ENCODE results near the gene CHP2.
"Not testable (repeated sequence)": the region's sequence is repeated elsewhere in the genome, so short reads cannot be mapped to it uniquely, and the experiment has no call there.

CHP2 gene

DNA sequence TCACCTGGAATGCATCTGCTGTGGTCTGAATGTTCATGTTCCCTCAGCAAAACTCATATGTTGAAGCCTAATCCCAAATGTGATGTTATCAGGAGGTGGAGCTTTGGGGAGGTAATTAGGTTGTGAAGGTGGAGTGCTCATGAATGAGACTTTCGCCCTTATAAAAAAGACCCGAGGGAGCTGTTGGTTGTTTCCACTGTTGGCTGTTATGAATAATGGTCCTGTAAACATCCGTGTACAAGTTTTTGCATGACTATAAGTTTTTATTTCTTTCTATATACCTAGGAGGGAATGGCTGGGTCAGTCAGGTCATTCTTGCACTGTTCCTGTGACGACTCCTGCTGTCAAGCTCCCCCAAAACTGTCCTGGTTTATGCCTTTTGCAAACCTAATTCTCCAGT, 9.6 kb upstream of the CHP2 start:
- no peak for DNase-seq (ENCODE audit: low read depth in 2 of 2)

DNA sequence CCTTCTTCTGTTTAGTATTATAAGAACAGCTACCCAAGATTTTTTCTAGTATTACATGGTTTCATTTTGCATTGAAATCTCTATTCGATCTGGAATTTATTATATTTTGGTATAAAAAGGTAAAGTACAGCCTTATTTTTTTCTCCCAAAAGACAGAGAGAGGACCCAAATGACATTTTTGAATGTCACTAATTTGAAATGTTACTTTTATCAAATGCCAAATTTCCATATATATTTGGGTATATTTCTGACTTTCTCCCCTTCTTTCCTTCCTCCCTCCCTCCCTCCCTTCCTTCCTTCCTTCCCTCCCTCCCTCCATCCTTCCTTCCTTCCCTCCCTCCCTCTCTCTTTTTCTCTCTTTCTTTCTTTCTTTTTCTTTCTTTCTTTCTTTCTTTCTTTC, 6.2 kb upstream of the CHP2 start:
- DNase-seq (ENCODE audit: low read depth in 2 of 2): no peak

DNA sequence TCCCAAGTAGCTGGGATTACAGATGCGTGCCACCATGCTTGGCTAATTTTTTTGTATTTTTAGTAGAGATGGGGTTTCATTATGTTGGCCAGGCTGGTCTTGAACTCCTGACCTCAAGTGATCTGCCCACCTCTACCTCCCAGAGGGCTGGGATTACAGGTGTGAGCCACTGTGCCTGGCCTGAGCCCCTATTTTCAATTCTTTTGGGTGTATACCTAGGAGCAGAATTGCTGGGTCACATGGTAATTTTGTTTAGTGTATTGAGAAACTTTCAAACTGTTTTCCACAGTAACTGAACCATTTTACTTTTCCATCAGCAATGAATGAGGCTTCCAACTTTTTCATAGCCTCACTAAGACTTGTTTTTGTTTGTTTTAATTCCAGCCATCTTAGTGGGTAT, 3.8 kb upstream of the CHP2 start:
- not testable (repeated sequence) for DNase-seq (ENCODE audit: low read depth in 2 of 2)

DNA sequence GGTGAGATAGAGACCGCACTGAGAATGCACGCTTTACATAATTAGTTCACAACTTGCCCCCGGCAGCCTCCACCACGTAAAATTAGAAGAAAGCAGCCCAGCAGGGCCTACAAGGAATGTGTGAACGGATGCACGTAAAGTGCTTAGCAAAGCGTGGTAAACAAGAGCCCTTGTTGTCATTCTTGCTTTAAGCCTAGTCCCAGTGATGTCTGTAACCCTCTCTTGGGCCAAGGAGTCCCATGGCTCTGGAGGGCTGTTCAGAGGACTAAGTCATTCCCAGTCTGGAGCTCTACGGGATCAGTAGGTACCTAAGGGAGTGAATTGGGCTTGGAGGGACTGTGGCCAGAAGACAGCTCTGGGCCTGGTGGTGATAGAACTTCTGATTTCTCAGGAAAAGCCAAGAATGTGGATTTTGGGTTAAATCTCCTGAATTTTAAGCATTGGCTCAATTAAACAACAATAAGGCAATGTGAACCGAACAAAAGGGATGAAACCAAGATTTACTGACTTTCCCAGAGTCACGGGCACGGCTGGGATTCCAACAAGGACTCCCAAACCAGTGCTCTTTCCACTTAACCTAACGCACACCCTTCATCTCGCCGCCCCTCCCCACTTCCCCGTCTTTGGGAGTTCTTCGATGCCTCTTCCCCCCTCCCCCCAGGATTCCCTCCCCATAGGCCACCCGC, 775 bp upstream of the CHP2 start:
- no peak for DNase-seq (ENCODE audit: low read depth in 2 of 2)

DNA sequence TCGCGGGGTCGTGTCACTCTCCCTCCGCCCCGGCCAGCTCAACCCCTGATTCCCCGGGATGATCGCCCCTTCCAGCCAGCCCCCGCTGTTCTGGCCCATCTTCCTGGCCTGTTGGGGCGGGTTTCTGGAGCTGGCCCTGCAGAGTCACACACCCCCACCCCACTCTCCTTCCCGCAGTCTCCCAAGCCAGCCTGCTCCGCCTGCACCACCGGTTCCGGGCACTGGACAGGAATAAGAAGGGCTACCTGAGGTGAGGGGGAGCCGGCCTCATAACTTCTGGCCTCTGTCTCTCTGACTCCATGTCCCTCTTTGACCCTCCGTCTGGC, 621 bp downstream of the CHP2 start:
- DNase-seq (ENCODE audit: low read depth in 2 of 2): no peak

DNA sequence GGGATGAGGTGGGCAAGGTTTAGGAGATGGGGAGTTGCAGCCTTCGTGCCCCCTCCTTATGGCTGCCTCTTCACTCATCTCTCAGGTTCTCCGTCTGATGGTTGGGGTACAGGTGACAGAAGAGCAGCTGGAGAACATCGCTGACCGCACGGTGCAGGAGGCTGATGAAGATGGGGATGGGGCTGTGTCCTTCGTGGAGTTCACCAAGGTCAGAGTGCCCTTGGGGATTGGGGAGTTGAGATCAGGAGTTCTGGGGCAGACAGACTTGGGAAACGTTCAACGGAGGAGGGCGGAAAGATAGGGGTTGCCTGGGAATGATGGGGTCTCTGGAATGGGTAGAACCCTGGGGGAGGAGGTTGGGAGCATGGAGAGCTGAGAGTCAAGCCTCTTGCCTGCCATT, 2.3 kb downstream of the CHP2 start:
- DNase-seq (ENCODE audit: low read depth in 2 of 2): no peak

DNA sequence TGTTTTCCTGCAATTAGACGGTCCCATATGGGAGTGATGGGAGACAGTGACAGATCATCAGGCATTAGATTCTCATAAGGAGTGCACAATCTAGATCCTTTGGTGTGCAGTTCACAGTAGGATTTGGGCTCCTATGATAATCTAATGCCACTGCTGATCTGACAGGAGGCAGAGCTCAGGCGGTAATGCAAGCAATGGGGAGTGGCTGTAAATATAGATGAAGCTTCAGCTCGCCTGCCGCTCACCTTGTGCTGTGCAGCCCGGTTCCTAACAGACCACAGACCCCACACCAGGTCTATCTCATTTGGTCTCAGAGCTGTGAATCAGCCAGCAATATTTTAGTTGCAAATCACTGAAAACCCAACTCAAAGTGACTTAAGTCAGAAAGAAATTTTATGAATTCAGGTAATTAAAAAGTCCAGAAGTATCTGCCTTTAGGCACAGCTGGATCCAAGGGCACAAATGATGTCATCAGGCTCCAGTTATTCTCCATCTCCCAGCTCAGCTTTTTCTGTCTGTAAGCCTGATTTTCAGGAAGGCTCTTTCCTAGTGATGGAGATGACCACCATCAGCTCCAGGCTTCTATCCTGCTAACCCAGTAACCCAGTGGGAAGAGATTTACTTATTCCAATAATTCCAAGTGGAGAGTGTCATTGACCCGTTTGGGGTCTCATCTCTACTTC, 3.3 kb downstream of the CHP2 start:
- no peak for DNase-seq (ENCODE audit: low read depth in 2 of 2)

DNA sequence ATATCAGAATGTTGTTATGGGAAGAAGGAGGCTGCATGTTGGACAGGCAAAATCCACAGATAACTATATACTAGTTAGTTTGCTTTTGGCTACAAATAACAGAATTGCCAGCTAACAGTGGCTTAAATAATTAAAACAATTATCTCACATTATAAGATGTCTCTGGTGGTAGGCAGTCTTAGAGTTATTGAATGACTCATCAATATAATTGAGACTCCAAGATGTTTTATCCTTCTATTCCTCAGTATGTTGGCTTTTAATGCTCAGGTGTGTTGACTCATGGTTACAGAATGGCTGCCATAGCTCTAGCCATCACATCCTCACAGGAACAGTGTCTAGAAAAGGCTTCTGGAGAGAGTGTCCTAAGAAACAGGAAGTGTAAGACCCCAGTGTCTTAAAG, 11.1 kb downstream of the CHP2 start:
- no peak for DNase-seq (ENCODE audit: low read depth in 2 of 2)

DNA sequence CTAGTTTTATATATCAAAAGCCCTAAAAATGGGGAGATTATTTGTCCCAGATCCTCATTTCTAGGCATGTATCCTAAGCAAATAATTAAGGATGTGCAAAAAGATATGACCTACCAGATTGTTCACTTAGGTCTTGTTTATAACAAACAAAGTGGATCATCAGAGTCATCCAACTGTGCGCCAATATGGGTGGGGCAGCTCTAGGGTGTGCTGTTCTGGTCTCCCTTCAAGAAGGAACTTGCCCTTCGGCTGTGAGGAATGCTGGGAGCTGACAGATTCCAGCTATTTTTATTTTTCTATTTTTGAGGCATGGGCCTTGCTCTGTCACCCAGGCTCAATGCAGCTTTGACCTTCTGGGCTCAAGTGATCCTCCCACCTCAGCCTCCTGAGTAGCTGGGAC, 13.8 kb downstream of the CHP2 start:
- no peak for DNase-seq (ENCODE audit: low read depth in 2 of 2)

DNA sequence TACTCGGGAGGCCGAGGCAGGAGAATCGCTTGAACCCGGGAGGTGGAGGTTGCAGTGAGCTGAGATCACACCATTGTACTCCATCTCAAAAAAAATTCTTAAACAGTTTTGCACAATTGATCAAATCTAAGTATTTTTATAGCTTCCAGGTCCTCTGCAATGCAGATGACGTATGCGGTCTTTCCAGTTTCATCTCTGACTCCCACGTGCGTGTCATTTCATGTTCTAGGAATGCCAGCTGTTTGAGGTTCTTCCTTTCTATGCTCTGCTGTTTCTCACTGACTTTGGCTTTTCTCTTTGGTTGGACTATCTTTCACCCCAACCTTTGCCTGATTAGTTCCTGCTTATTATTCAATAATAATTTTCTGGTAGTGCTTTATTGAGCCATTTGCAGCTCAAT, 16.2 kb downstream of the CHP2 start:
- no peak for DNase-seq (ENCODE audit: low read depth in 2 of 2)

DNA sequence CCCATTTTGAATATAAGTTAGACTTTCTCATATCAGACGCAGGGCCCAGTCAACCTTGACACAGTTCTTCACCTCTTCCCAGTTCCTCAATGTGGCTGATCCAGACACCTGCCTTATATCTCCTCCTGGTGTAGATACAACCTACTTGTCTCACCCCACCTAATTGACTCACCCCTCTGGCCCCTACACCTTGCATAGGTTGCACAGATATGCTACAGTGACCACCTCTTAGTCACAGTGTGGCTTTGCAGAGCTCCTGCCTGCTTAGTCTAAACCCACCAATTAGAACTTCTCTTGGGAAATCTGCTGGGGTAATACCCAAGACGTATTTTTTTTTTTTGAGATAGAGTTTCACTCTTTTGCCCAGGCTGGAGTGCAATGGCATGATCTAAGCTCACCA, 16.8 kb downstream of the CHP2 start:
- DNase-seq (ENCODE audit: low read depth in 2 of 2): no peak

DNA sequence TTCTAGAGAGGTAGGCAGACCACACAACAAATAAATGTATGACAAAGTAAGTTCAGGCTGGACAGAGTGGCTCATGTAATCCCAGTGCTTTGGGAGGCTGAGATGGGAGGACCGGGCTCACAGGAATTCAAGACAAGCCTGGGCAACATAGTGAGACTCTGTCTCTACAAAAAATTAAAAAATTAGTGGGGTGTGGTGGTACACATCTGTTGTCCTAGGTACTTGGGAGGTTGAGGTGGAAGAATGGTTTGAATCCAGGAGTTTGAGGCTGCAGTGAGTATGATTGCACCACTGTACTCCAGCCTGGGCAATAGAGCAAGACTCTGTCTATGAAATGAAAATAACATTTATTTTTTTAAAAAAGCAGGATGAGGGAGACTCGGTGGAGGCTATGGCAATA, 18.5 kb downstream of the CHP2 start:
- no peak for DNase-seq (ENCODE audit: low read depth in 2 of 2)

DNA sequence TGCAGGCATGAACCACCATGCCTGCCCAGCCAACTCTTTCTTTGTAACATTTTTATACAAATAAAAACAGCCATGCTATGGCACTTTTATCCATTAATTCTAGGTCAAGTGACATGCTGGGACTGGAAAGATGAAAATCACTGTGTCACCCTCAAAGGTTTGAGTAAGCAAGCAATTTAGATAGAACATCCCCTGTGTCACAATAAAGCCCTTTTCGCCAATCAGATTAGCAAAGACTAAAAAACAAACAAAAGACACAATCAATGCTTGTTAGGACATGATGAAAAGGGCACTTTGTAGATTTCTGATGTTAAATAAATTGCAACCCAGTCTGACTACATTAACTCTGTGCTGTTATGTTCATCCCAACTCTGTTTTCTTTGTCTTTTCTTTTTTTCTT, 26.4 kb downstream of the CHP2 start:
- no peak for DNase-seq (ENCODE audit: low read depth in 2 of 2)

DNA sequence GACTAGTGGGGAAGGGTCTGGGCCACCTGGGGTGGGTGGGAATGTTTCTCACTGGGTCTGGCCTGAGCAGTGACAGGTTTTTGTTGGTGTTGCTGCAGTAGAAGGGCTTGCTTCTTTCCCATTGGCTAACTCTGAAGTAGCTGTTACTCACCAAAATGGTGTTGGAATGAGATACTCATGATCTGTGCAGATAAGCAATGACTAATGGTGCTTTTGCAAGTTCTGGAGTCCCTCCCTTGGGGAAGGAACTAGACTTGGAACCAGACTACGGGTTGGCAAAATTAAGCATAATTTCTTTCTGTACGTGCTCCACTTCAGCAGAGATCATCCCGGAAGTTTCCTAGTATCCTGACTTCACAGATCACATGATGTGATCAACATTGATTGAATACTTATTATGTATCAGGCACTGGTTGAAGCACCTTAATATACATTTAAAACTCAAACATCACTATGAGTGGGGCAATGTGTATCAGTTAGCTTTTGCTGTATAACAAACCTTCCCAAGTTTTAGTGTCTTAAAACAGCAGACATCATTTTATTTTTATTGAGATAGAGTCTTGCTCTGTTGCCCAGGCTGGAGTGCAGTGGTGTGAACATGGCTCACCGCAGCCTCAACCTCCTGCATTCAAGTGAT, 30.1 kb downstream of the CHP2 start:
- no peak for DNase-seq (ENCODE audit: low read depth in 2 of 2)

DNA sequence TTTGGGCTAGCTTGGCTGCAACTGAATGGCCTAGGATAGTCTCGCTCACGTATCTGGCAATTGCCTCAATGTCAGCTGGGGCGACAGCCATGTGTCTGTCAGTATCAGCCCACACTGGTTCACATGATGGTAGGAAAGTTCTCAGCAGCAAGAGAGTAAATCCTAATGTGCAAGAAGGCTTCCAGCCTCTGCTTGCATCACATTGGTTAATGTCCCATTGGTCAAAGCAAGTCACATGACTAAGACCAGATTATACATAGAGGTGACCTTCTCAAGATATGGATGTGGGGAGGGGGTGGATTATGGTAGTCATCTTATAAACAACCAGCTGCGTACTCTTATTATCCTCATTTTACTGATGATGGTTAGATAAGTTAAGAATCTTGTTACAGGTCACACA, 31.0 kb downstream of the CHP2 start:
- no peak for DNase-seq (ENCODE audit: low read depth in 2 of 2)

DNA sequence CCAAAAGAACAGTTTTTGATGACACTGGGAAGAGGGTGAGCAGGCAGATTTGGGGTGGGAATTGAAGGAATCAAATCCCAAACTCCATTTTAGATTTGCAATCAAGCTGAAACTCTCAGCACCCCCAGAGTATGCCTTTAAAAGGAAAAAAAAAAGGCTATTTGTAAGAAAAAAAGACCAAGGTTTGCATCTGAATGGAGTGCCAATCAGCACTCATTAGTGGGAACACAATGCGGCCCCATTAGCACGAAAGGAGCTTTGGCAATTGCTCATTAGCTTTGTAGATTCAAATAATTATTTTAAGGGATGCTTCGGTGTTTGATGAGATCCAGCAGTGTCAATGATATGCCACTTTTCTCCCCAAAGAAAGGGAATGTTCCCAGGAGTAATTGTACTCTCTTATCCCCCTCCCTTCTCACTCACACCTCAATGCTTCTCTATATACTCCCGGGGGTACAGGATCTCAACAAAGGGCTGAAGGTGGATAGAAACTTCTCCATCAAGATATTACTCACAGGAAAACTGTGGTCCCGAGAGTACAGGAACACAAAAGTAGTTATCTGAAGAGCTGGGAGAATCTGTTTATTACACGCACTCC, 32.2 kb downstream of the CHP2 start:
- no peak for DNase-seq (ENCODE audit: low read depth in 2 of 2)

DNA sequence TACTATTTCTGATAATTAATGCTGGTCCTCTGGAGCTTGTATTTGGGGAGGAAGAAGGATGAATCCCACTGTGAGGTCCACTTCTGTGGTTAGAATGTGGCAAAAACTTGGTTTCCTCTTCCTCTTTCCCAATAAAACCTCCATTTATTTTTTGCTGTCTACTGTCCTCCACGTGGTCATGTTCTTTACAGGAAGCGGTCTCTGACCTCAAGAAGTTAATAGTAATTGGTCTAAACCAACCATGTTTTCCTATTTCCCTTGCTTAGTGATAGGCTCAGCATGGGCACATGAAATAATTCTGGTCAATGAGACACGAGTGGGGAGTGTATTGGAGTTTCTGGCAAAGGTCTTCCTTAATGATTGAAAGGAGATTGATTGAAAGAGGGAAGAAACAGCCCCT, 33.9 kb downstream of the CHP2 start:
- no peak for DNase-seq (ENCODE audit: low read depth in 2 of 2)

DNA sequence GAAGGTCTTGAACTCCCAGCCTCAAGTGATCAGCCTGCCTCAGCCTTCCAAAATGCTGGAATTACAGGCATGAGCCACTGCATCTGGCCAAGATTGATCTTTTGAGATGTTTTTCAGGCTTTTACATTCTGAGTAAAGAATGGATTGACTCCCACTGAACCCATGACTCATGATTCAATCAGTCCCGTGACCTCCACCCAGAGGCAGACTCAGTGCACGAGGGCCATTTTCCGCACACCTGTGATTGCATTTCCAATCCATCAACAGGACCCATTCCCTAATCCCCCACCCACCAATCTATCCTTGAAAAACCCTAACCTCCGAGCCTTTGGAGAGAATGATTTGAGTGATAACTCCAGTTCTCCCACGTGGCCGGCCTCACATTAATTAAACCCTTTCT, 40.6 kb downstream of the CHP2 start:
- DNase-seq (ENCODE audit: low read depth in 2 of 2): no peak

DNA sequence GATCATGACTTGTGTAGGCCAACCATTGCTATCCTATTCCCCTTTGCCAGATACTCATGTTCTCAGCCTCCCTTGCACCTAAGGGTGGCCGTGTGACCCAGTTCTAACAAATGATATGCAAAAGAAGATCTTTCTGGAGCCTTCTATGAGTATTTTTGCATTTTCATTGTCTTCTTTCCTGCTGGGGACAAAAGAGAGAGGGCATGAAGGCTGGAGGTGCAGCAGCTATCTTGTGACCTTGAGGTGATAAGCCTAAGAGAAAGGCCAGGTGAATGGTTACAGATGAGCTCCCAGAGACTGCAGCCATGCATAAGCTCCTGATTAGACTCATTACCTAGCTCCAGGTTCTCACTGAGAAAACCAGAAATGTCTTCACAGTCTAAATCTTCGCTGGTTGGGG, 42.1 kb downstream of the CHP2 start:
- DNase-seq (ENCODE audit: low read depth in 2 of 2): no peak

DNA sequence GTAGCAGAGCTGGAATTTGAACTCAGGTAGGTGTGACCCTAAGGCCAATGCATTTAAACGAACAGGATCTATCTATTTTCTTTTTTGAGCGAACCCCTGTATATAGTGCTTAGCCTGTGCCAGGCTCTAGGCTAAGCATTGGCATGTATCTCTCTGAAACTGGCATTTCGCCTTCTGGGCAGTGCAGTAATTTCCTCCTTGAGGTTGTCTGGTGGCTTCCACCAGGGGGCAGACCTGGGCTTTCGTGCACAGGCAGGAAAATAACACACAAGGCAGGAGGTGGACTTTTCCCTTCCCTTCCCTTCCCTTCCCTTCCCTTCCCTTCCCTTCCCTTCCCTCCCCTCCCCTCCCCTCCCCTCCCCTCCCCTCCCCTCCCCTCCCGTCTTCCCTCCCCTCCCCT, 46.6 kb downstream of the CHP2 start:
- DNase-seq (ENCODE audit: low read depth in 2 of 2): peak; percentile 5 to 10

DNA sequence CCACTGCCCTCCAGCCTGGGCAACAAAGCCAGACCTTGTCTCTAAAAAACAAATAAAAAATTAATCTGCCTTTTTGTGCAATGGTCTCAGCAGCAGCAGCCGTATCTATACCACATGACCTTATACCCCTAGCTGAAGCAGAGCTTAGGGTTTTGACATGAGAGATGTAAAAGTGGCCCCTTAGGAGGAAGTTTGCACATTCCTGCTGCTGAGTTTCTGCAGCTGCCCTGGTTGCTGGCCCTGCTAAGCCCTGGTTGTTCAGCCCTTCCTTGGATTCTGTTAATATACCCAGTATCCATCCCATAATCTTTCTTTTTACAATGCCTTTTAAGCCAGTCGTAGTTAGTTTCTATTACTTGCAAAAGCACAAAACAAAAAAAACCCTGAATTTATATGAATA, 48.0 kb downstream of the CHP2 start:
- DNase-seq (ENCODE audit: low read depth in 2 of 2): no peak

DNA sequence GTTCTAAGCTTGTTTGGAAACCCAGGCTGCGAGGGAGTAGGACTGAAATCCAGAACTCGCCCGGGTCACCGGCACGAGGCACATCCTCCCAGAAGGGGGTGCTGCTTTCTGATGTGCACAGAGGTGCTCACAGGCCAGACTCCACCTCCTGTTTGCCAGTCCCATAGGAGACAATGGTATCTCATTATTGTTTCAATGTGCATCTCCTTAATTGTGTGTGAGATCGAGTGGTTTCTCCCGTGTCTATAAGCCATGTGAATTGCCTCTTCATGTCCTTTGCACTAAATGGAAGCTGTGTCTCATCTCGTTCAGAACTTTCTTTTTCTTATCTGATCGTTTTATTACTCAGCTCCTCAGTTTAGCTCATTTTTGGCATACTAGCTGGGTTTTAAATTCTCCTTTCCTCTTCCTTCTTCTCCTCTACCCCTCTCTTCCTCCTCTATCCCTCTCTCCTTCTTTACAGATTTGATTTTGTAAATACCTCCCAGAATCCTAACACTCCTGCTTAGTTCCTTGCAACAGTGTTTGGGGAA, 48.8 kb downstream of the CHP2 start:
- DNase-seq (ENCODE audit: low read depth in 2 of 2): no peak

DNA sequence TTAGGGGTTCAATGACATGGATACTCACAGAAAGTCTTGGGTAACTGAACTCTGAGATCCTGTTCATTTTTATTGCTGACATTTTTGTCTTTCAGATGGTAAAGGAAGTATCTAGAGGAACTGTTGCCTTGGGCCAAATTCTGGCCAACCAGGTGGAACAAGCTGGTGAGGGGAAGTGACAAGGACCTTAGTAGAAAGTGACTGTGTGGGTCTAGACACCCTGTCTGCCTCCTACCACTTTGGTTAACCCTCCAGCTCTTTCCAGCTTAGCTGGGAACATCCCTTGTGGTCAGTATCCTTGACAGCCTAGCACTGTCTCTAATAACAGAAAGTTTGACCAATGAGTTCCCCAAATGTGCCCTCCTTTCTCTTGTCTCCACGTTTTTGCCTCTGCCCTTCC, 52.2 kb downstream of the CHP2 start:
- DNase-seq (ENCODE audit: low read depth in 2 of 2): no peak
